GM21526 (cell line): Measurements from ENCODE around the gene NR1H3.

ENCODE experiments used
- ATAC-seq: cut with Tn5 transposase; IDR thresholded peaks from one replicate; pipeline ENCODE4 v1.9.1; 2021; ENCODE audit warnings: moderate library complexity; ENCODE audit not compliant: unreplicated experiment, low FRiP score

Gene NR1H3

DNA sequence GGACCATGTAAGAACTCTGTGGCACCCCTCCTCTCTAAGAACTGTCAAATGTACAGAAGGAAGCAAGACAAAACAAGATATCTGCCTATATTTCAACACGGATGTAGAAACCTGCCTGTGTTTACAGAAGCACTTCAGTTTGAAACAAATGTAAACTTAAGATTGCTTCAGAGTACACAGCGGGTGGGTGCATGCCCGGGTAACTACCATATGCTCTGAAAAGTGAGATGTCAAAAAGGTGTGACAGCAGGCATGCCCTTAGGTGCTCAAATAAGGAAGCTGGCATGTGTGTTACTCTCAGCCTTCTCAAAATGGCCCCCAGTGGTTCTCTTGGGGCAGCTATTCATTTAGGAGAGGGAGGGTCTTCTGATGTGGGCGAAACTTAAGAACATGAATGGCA, 14.3 kb upstream of the NR1H3 start:
- ATAC-seq: no peak

DNA sequence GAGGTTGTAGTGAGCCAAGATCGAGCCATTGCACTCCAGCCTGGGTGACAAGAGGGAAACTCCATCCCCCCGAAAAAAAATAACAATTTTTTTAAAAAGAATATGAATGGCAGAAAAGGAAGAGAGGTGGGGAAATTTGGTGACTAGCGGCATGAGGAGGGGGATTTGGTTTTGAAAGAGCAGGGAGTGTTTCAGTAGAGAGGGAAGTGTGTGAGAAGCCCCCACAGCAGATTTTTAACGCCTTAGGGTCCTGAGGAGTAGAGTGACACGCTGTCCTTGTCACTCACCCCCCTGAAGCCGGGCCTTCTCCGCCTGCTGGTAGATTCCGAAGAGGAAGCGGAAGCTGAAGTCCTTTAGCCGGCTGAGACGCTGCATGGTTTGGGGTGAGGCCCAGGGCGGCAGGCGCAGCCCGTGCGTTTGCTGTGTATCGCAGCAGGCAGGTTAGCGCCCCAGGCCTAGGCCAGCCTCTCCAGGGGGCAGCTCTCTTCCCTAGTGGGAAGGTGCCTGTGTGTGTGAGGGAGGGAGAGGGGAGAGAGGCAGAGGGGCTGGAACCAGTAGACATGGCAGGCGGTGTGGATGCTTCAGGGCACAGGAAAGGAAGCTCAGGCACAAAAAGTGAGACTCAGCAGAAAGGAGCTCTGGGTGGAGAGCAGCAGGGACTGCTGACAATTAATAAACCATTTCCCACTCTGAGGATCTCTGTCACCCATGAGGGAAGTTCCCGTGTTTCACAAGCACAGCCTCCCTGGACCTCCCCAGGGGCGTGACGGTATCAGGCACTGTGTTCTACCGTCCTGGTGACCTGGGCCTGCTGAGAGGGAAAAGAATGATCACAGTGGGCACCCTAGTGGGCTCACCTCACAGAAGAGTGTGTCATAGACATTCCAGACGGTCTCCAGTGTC, 13.1 kb upstream of the NR1H3 start:
- ATAC-seq: no peak

DNA sequence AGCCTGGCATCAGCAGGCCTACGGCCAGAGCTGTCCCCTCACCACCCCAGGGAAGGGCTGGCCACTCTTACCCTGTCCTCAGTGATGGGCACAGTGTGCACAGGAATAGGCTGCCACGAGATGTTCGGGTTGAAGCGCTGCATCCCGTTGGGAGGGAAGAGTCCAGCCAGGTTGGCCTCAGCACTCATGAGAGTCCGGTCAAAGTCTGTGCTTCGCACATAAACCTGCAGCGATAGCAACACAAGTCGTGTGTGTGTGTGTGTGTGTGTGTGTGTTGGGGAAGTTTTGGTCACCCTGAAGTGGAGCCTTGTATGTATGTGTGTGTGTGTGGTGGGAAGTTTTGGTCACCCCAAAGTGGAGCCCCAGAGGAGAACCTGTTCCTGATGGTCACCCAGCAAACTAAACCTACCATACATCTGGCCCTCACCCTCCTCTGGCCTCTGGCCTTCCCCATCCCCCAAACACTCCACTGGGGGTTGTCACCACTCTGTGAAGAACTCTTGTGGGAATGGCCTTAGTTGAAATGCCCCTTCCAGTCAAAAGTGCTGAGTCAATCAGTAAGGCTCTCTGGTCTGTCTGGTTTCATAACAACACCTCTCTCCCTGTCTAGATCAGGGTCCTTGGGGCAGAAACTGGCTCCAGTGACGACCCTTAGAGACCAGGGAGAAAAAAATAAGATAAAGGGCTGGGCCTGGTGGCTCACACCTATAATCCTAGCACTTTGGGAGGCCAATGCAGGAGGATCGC, 12.0 kb upstream of the NR1H3 start:
- ATAC-seq: no peak

DNA sequence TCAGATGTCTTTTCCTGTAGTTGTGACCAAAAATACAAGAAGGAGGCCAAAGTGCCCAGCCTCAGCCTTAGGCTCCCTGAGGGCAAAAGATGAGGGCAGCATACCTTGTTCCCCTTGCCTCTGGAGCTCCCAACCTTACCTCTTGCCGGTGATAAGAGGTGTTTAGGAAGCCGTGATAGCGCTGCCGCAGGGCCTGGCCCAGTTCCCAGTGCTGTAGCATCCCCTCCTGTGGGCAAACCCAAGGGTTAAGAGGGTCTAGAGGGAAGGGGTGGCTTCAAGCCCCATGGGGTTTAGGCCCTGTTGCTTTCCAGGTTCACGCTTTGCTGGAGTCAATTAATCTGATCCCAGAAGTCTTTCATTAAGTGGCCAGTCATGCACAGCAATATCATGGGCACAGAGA, 10.3 kb upstream of the NR1H3 start:
- ATAC-seq: no peak

DNA sequence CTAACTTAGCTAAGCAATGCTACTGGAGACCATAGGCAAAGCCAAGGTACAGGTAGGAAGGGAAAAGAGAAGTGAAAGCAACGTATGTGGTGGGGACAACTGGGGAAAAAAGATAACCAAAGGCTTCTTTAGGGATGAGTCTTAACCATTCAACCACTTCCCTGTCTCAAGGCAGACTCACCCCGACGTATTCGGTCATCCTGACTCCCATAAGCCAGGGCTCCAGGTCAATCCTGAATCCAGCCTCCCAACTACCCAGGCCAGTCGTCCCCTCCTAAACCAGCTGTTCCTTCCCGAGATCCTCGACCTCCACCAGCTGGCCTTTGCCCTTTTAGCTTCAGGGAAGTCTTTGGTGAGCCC, 9.5 kb upstream of the NR1H3 start:
- no peak for ATAC-seq

GRCh38 chr11:47248664-47249377, 9.0 kb upstream of the NR1H3 start, which contains the start of gene ACP2:
TSS of gene ACP2 (minus strand) at chr11:47248814. CDS start at chr11:47248789, 25 bp downstream.
- peak; percentile 88 for ATAC-seq

- ATAC-seq: no peak
Measured at GRCh38 chr11:47249378-47249715, 8.4 kb upstream of the NR1H3 start.

- no peak for ATAC-seq
Measured at GRCh38 chr11:47251751-47252150, 6.0 kb upstream of the NR1H3 start.

- ATAC-seq: no peak
Measured at GRCh38 chr11:47253660-47254059, 4.1 kb upstream of the NR1H3 start.

GRCh38 chr11:47254386-47254785, 3.4 kb upstream of the NR1H3 start:
- ATAC-seq: no peak

GRCh38 chr11:47256374-47256773, 1.4 kb upstream of the NR1H3 start:
- ATAC-seq: no peak

GRCh38 chr11:47257177-47257516, 649 bp upstream of the NR1H3 start:
- ATAC-seq: no peak

DNA sequence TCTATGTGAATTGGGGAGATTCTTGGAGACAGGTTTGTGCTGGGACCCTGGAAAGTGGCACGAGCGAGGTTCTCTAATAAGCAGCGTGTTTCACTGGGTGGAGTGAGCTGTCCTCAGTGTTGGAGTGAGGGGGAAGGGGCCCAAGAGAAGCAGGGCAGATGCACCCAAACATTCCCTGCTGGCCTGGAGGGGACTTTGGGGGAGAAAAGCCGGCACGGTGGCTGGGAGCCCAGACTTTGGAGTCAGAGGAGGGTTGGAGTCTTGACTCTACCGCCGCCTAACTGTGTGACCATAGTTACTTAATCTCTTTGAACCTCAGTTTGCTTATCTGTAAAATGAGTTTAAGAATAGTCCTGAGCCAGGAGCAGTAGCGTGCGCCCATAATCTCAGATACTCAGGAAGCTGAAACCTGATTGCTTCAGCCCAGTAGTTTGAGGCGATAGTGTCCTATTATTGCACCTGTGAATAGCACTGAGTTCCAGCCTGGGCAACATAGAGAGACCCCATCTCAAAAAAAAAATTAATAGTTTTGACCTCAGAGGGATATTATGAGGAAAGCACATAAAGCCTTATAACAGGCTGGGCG, 614 bp downstream of the NR1H3 start:
- ATAC-seq: no peak

DNA sequence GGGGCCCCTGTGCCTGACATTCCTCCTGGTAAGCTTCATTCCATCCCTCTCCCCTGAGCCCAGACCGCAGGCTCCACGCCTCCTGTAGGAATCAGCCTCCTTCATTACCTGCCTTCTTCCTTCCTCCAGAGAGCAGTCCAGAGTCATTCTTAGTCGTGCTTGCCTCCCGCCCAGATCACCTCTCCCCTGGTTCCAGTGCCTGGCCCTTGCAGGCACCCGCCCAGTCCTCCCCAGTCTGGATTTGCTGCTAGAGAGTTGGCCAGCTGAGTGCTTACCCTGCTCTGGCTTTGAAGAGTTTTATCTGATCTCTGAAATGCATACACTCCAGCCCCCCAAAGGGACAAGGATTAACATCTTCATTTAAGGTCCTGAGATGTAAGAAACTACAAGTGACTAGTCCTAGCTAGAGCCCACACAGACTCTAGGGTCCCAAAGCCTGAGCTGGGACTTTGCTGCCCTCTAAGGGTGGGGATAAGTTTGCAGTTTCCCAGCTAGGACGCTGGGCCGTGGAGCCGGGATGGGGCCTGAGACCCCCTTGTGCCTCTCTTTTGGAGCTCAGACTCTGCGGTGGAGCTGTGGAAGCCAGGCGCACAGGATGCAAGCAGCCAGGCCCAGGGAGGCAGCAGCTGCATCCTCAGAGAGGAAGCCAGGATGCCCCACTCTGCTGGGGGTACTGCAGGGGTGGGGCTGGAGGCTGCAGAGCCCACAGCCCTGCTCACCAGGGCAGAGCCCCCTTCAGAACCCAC, 1.6 kb downstream of the NR1H3 start:
- ATAC-seq: no peak

DNA sequence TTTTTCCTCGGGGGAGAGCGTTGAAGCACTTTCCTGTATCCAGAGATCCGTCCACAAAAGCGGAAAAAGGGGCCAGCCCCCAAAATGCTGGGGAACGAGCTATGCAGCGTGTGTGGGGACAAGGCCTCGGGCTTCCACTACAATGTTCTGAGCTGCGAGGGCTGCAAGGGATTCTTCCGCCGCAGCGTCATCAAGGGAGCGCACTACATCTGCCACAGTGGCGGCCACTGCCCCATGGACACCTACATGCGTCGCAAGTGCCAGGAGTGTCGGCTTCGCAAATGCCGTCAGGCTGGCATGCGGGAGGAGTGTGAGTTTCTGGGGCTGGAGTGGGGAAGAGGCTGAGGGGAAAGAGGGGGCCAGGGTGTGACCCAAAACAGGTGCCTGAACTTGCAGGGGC, 2.6 kb downstream of the NR1H3 start:
- no peak for ATAC-seq

GRCh38 chr11:47261291-47261800, 3.5 kb downstream of the NR1H3 start:
- ATAC-seq: no peak

DNA sequence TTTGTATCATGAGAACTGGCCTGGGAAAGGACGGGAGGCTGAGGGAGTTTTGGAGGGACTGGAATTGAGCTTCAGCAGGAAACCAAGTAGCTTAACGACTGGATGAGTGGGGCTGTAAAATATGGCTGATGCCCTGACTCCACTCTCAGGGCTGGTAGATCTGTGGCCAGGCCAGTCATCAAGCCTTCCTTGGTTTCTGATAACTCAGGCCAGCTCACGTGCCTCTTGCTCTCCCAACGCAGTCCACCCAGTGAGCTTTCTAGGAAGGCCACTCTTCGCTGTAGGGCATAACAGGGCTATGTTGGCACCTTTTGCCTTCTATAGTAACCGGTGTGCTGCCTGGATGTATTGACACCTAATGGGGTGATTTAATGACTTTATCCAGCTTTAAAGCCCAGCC, 6.3 kb downstream of the NR1H3 start:
- no peak for ATAC-seq

DNA sequence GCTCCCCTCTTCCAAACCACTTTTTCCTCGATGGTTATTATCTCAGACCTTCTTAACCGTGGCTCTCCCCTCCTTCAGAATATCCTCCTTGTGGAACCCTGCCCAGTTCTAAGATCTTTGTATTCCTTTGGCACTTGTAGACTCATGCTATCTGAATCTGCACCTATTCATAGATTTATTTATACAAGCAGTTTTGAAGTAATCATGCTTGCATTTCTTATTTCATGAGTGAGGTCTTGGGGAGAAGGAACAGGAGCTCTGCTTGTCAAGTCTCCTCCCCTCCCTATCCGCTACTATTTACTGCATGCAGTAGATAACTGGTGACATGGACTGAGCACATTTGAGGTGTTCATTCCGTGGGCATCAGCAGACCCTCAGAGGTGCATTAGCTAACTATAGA, 6.7 kb downstream of the NR1H3 start:
- no peak for ATAC-seq

GRCh38 chr11:47267876-47268275, 10.1 kb downstream of the NR1H3 start:
- ATAC-seq: no peak

DNA sequence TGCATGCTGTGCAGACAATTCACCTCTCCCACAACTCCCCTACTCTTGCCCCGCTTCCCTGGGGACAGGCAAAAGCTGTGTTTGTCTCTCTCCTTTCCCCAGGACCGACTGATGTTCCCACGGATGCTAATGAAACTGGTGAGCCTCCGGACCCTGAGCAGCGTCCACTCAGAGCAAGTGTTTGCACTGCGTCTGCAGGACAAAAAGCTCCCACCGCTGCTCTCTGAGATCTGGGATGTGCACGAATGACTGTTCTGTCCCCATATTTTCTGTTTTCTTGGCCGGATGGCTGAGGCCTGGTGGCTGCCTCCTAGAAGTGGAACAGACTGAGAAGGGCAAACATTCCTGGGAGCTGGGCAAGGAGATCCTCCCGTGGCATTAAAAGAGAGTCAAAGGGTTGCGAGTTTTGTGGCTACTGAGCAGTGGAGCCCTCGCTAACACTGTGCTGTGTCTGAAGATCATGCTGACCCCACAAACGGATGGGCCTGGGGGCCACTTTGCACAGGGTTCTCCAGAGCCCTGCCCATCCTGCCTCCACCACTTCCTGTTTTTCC, 10.7 kb downstream of the NR1H3 start:
- ATAC-seq: no peak
